ENCODE data around the gene UBN2. TPM values are rescaled to one million over a fixed set of nuclear protein-coding genes. Genes with fewer than 3 reads are reported as not detected.

The UBN2 gene
- total RNA-seq, 1 donor from 2014 or later, result 30.1 TPM

- no peak for DNase-seq (ENCODE audit: low read depth, low spot score)
- no peak overlapping the region for H3K27ac Mint-ChIP-seq (ENCODE audit: unreplicated experiment)
- no peak overlapping the region for H3K4me3 Mint-ChIP-seq
- no peaks in the 10 kb centered on the region for H3K27me3 Mint-ChIP-seq (ENCODE audit: low read depth)
- H3K4me1 Mint-ChIP-seq, result peaks cover 6% of the 10 kb centered on the region
- no peaks in the 10 kb centered on the region for H3K36me3 Mint-ChIP-seq (ENCODE audit: low read depth)
- TF ChIP-seq CTCF (conservative IDR thresholded peaks at IDR 0.05), result no peak
- no peaks in the 10 kb centered on the region for H3K9me3 Mint-ChIP-seq
Observed at GRCh38 chr7:139297795-139298194, 66.8 kb downstream of the UBN2 start.

GRCh38 chr7:139299296-139299695, 68.3 kb downstream of the UBN2 start:
- no peaks in the 10 kb centered on the region for H3K9me3 Mint-ChIP-seq

GRCh38 chr7:139300390-139300789, 69.4 kb downstream of the UBN2 start:
- H3K36me3 Mint-ChIP-seq (ENCODE audit: low read depth), result no peaks in the 10 kb centered on the region
- no peak overlapping the region for H3K27ac Mint-ChIP-seq (ENCODE audit: unreplicated experiment)
- no peak for DNase-seq (ENCODE audit: low read depth, low spot score)
- H3K9me3 Mint-ChIP-seq, result no peaks in the 10 kb centered on the region
- no peak overlapping the region for H3K4me3 Mint-ChIP-seq
- H3K4me1 Mint-ChIP-seq, result peaks cover 6% of the 10 kb centered on the region
- no peaks in the 10 kb centered on the region for H3K27me3 Mint-ChIP-seq (ENCODE audit: low read depth)
- TF ChIP-seq CTCF (conservative IDR thresholded peaks at IDR 0.05), result no peak

More at GRCh38 chr7:139299296-139299695, 68.3 kb downstream of the UBN2 start:
- Mint-ChIP-seq H3K36me3 (ENCODE audit: low read depth) (no peaks in the 10 kb centered on the region), H3K27ac (ENCODE audit: unreplicated experiment) (no peak overlapping the region), H3K27me3 (ENCODE audit: low read depth) (no peaks in the 10 kb centered on the region), H3K4me3 (no peak overlapping the region), H3K4me1 (peaks cover 6% of the 10 kb centered on the region)
- no peak for DNase-seq (ENCODE audit: low read depth, low spot score)
- no peak for TF ChIP-seq CTCF (conservative IDR thresholded peaks at IDR 0.05)

GRCh38 chr7:139304517-139304916, 73.5 kb downstream of the UBN2 start:
- TF ChIP-seq CTCF (conservative IDR thresholded peaks at IDR 0.05), result no peak
- H3K27me3 Mint-ChIP-seq (ENCODE audit: low read depth), result no peaks in the 10 kb centered on the region
- no peaks in the 10 kb centered on the region for H3K4me1 Mint-ChIP-seq
- no peak overlapping the region for H3K4me3 Mint-ChIP-seq
- no peak overlapping the region for H3K27ac Mint-ChIP-seq (ENCODE audit: unreplicated experiment)
- H3K36me3 Mint-ChIP-seq (ENCODE audit: low read depth), result peaks cover 6% of the 10 kb centered on the region
- H3K9me3 Mint-ChIP-seq, result no peaks in the 10 kb centered on the region
- DNase-seq (ENCODE audit: low read depth, low spot score), result no peak

GRCh38 chr7:139317939-139318505, 87.0 kb downstream of the UBN2 start:
- Mint-ChIP-seq H3K4me1 (no peaks in the 10 kb centered on the region), H3K36me3 (ENCODE audit: low read depth) (no peaks in the 10 kb centered on the region), H3K27ac (ENCODE audit: unreplicated experiment) (no peak overlapping the region), H3K27me3 (ENCODE audit: low read depth) (no peaks in the 10 kb centered on the region), H3K4me3 (no peak overlapping the region), H3K9me3 (no peaks in the 10 kb centered on the region)
- DNase-seq (ENCODE audit: low read depth, low spot score), result no peak
- TF ChIP-seq CTCF (conservative IDR thresholded peaks at IDR 0.05), result no peak

Measured in neural crest cell (in vitro differentiated cells).